Coronary artery (tissue), 2 donors: ENCODE results near the gene KDM6B.

Source experiments
- DNase-seq: peaks from one replicate; pipeline ENCODE4 v3.0.0-alpha.2; 2017; ENCODE audit warnings: low spot score
- H3K27ac ChIP-seq, 2 donors: fragments of 200-600 bp; sonication (generic); one replicate each; pipeline ENCODE4 v1.5.1; 2016 to 2019
- H3K4me3 ChIP-seq: fragments of 200-600 bp; sonication (generic); 2 replicates; pipeline ENCODE4 v1.5.1; 2016; ENCODE audit warnings: mild to moderate bottlenecking, moderate library complexity
- TF ChIP-seq, protein P1 (sequence below): fragments of 200-600 bp; sonication (generic); IDR thresholded peaks from one replicate; pipeline ENCODE4 v1.5.1; 2019; ENCODE audit warnings: antibody characterized with exemption

KDM6B gene

DNA sequence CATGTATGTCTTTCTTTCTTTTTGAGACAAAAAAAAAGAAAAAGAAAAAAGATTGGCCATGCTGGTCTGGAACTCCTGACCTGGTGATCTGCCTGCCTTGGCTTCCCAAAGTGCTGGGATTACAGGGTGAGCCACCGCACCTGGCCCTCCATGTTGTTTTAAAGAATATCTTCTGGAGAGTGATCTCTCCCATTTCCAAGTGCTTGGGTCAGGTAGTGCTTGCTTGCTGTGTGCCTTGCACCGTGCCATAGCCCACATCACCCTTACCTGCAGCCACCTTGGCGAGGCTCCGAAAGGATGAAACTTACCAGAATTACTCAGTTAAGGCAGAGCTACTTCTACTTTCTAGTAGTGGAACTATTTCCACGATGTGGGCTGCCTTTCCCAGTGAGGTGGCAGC is 19.0 kb upstream of the KDM6B start:
- TF ChIP-seq, protein P1, sequence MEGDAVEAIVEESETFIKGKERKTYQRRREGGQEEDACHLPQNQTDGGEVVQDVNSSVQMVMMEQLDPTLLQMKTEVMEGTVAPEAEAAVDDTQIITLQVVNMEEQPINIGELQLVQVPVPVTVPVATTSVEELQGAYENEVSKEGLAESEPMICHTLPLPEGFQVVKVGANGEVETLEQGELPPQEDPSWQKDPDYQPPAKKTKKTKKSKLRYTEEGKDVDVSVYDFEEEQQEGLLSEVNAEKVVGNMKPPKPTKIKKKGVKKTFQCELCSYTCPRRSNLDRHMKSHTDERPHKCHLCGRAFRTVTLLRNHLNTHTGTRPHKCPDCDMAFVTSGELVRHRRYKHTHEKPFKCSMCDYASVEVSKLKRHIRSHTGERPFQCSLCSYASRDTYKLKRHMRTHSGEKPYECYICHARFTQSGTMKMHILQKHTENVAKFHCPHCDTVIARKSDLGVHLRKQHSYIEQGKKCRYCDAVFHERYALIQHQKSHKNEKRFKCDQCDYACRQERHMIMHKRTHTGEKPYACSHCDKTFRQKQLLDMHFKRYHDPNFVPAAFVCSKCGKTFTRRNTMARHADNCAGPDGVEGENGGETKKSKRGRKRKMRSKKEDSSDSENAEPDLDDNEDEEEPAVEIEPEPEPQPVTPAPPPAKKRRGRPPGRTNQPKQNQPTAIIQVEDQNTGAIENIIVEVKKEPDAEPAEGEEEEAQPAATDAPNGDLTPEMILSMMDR = no peak
- Histone ChIP-seq H3K27ac (no peak overlapping the region), H3K4me3 (no peak overlapping the region)
- no peak for DNase-seq

DNA sequence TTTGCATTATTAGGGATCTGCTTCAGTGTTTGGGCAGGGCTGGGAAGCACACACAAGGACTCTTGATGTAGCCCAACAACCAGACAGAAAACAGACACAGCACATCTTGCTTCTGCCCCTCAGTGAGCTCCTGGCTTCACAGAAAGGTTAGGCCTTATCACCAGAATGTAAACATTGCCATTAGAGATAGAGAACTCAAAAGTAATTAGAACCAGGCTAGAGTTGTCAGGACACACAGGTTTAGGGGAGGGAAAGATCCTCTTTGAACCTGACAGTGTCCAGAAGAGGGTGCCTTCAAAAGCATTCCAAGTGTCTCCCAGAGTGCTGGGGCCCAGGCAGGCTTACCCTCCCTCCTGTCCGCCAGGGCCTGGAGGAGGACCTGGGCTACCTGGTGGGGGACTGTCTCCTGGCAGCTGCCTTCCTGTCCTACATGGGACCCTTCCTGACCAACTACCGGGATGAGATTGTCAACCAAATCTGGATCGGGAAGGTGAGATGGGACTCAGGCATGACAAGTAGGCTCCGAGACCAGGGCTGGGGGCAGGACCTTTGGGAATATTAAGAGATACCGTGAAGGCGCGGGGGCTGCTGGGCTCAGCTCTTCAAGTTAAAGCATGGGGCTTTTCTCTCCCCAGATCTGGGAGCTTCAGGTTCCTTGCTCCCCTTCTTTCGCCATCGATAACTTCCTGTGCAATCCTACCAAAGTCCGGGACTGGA is 16.9 kb upstream of the KDM6B start:
- DNase-seq = no peak
- Histone ChIP-seq H3K4me3 (no peak overlapping the region), H3K27ac (no peak overlapping the region)
- TF ChIP-seq, protein P1 = no peak

DNA sequence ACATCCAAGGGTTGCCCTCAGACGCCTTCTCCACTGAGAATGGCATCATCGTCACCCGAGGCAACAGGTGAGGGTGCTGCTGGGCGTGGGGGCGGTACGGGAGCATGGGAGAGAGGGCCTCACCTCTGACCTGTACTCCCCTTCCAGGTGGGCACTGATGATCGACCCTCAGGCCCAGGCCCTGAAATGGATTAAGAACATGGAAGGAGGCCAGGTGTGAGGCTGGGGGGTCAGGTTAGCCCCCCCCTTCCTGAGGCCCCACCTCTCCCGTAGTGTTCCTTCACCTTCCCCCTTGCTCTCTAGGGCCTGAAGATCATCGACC is 16.4 kb upstream of the KDM6B start:
- Histone ChIP-seq H3K4me3 (no peak overlapping the region), H3K27ac (no peak overlapping the region)
- no peak for DNase-seq
- TF ChIP-seq, protein P1 = no peak

DNA sequence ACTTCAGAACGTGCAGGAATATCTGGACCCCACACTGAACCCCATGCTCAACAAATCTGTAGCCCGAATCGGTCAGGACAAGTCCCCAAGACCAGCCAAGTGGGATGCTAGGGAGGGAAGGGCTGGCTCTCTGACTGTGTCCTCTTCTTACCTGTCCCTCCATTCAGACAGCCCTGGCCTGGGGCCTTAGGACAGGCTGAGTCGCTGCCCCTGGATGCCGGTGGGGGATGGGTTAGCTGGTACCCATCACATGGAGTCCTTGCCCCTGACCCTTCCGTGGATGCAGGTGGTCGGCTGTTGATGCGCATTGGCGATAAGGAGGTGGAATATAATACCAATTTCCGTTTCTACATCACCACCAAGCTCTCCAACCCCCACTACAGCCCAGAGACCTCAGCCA is 16.0 kb upstream of the KDM6B start:
- Histone ChIP-seq H3K4me3 (no peak overlapping the region), H3K27ac (no peak overlapping the region)
- TF ChIP-seq, protein P1 = no peak
- no peak for DNase-seq

DNA sequence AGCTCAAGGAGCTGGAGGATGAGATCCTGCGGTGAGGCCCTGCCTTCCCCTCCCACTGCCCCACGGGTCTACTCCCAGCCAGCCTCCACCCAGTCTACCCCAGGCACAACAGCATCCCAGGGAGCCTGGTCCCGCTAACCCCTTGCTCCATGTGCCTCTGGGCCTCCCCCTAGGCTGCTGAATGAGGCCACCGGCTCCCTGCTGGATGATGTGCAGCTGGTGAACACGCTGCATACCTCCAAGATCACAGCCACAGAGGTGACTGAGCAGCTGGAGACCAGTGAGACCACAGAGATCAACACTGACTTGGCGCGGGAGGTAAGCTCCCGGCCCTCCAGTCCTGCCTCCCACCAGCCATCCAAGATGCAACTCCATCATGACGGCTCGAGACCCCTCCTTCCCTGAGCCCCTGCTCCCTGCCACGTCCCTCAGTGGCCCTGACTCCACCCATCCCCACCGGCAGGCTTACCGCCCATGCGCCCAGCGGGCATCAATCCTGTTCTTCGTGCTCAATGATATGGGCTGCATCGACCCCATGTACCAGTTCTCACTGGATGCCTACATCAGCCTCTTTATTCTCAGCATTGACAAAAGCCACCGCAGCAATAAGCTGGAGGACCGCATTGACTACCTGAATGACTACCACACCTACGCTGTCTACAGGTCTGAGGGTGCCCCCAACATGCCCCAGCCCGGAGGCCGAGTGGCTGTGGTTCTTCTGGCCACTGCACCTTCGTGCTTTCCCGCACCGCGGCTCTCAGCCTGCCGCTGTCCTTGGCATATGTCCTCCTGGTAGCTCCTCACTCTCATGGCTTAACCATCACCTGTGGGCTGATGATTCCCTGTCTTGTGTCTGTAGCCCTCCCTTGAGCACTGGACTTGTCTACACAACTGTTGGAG is 15.0 kb upstream of the KDM6B start:
- Histone ChIP-seq H3K4me3 (no peak overlapping the region), H3K27ac (no peak overlapping the region)
- TF ChIP-seq, protein P1 = no peak
- DNase-seq = no peak

DNA sequence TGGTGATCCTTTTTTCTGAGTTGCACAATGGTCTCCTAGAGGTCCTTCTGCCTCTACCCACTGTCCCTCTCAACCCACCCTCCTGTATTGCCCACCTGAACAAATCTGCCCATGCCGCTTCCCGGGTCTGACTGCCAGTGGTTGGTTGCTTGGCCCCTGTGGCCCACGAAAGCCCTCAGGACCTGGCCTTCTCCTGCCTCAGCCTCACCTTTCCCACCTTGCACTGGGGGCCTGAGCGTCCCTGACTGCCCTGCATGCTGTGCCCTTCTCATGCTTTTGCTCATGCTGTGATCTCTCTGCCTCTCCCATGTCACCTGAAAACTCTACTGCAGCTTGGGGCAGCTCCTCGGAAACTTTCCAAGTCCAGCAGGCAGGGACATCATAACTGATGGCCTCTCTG is 13.8 kb upstream of the KDM6B start:
- H3K27ac ChIP-seq = no peak overlapping the region
- DNase-seq = no peak
- TF ChIP-seq, protein P1 = no peak
- no peak overlapping the region for H3K4me3 ChIP-seq

DNA sequence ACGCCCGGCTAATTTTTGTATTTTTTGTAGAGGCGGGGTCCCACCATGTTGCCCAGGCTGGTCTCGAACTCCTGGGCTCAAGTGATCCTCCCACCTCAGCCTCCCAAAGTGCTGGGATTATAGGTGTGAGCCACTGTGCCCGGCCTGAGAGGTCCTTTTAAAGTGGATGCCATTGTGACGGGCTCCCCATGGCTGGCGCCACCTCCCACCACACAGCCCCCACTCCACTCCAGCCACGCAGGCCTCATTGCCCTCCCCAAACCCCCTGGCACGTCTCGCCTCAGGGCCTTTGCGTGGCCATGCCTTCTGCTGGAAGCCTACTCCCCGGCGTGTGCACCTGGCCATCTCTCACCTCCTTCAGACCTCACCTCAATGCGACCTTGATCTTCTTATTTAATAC is 11.9 kb upstream of the KDM6B start:
- H3K27ac ChIP-seq = no peak overlapping the region
- DNase-seq = no peak
- TF ChIP-seq, protein P1 = no peak
- no peak overlapping the region for H3K4me3 ChIP-seq
